Measurements from ENCODE around the gene TMC6. TPM values are rescaled to one million over a fixed set of nuclear protein-coding genes. Genes with fewer than 3 reads are reported as not detected.
A peak's percentile ranks its signal among the peaks of the same experiment; 100 is the strongest.

The TMC6 gene
- total RNA-seq, 3 donors from 2014 or later = 53.8 to 108 (median 105) TPM

- no peaks in the 10 kb centered on the region for H3K9me3 ChIP-seq
- DNase-seq (peak; percentile 67 to 94 (median 82)), ATAC-seq (peak; percentile 36)
- intact Hi-C loops (cut with DNase I, micrococcal nuclease) = no loop called here
- TF ChIP-seq CTCF (IDR thresholded peaks at IDR 0.05) = no peak
- H3K4me1 ChIP-seq (ENCODE audit: low read depth) = peaks cover 39% of the 10 kb centered on the region
- H3K4me3 ChIP-seq = no peak overlapping the region
- no peaks in the 10 kb centered on the region for H3K36me3 ChIP-seq (ENCODE audit: low read depth)
Measured at GRCh38 chr17:78132084-78132676, 3.6 kb upstream of the TMC6 start.

GRCh38 chr17:78131172-78132083 lies 2.9 kb upstream of the TMC6 start:
- intact Hi-C loops (cut with DNase I, micrococcal nuclease) = no loop called here
- no peak for ATAC-seq
- TF ChIP-seq CTCF (IDR thresholded peaks at IDR 0.05) = no peak
- peak in 2 of 3 donors; percentile 63 to 71 for DNase-seq
- H3K4me3 ChIP-seq = peak overlapping the region; percentile 11
- H3K36me3 ChIP-seq (ENCODE audit: low read depth) = no peaks in the 10 kb centered on the region
- H3K9me3 ChIP-seq = no peaks in the 10 kb centered on the region
- H3K4me1 ChIP-seq (ENCODE audit: low read depth) = peaks cover 42% of the 10 kb centered on the region

GRCh38 chr17:78130437-78131101 lies 2.0 kb upstream of the TMC6 start, which contains the start of gene TMC8:
TMC8 (plus strand) TSS chr17:78130771; CDS start chr17:78131589, 818 bp downstream.
- H3K4me1 ChIP-seq (ENCODE audit: low read depth) = peaks cover 48% of the 10 kb centered on the region
- DNase-seq = peak in 2 of 3 donors; percentile 64 to 81
- intact Hi-C loops (cut with DNase I, micrococcal nuclease) = no loop called here
- peak within 1 kb of the TSS; percentile 11 for H3K4me3 ChIP-seq
- no peaks in the 10 kb centered on the region for H3K9me3 ChIP-seq
- H3K36me3 ChIP-seq (ENCODE audit: low read depth) = no peaks in the 10 kb centered on the region
- peak; percentile 15 for ATAC-seq
- TF ChIP-seq CTCF (IDR thresholded peaks at IDR 0.05) = no peak

- Histone ChIP-seq H3K36me3 (ENCODE audit: low read depth) (no peaks in the 10 kb centered on the region), H3K9me3 (no peaks in the 10 kb centered on the region), H3K4me1 (ENCODE audit: low read depth) (peaks cover 50% of the 10 kb centered on the region), H3K4me3 (no peak overlapping the region)
- intact Hi-C loops (cut with DNase I, micrococcal nuclease) = no loop called here
- no peak for TF ChIP-seq CTCF (IDR thresholded peaks at IDR 0.05)
- DNase-seq (no peak), ATAC-seq (no peak)
Measured at GRCh38 chr17:78130090-78130436, 1.5 kb upstream of the TMC6 start.

- ATAC-seq (no peak), DNase-seq (peak in 2 of 3 donors; percentile 48 to 80)
- H3K4me3 ChIP-seq = no peak overlapping the region
- no peaks in the 10 kb centered on the region for H3K36me3 ChIP-seq (ENCODE audit: low read depth)
- no peak for TF ChIP-seq CTCF (IDR thresholded peaks at IDR 0.05)
- H3K4me1 ChIP-seq (ENCODE audit: low read depth) = peaks cover 48% of the 10 kb centered on the region
- H3K9me3 ChIP-seq = no peaks in the 10 kb centered on the region
- intact Hi-C loops (cut with DNase I, micrococcal nuclease) = no loop called here
Measured at GRCh38 chr17:78129351-78130089, 965 bp upstream of the TMC6 start.

Data from mucosa of descending colon (tissue), 3 donors.